ENCODE measurements around the gene CSDE1.
A peak's percentile ranks its signal among the peaks of the same experiment; 100 is the strongest.

Gene CSDE1

GRCh38 chr1:114701931-114702330, 55.9 kb downstream of the CSDE1 start:
- DNase-seq (ENCODE audit: low read depth): no peak

DNA sequence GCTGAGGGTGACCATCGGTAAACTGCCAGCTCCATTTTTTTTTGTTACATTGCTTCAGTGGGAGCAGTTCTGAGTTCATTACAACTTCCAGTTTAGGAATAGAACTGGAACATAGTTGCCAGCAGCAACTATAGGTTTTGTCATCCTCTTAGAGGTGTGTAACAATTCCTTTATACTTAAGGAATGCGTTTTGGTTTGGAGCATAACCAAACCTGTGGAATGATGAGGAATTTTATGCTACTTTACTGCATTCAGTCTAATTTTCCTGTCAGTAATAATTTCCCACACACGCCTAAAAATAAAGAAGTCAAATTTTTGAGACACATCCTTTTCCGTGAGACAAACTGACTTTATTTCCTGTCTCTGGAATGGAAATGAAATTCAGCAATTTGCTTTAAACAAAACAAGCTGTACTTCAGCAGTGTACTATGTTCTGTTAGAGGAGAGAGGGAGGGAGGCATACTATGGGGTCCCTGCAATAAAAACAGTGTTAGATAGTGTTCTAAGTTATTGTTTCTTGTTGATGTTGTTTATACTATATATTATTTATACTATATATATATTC, 57.7 kb downstream of the CSDE1 start:
- no peak for DNase-seq (ENCODE audit: low read depth)

GRCh38 chr1:114696810-114697209, 61.0 kb downstream of the CSDE1 start:
- no peak for DNase-seq (ENCODE audit: low read depth)

DNA sequence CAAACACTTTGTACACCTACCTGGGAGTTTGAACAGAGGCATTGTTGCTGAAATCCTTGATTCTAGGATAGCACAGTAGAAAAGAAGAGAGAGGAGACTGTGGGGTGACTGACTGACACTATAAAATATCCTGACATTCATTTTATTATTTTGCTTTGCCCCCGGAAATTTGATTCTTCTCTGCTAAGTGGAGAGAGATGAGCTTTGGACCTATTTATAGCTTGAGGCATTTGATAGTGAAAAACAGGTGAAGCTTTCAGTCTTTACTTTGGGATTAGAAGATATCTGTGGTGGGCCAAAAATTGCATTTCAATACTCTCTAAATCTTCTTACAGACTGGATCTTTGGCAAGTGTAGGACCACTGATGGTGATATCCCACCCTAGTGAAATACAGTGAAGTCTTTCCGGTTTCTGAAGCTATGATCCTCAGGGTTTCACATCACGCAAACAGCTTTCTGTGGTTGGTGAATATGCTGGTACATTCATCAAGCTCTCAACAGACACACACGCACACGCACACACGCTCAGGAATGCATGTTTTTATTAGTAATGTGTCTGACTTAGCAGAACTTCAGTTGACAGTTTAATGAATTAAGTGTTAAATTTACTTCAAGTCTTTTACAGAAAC, 62.2 kb downstream of the CSDE1 start, which contains the start of gene AMPD1:
TSS of gene AMPD1 (minus strand) at position 117 of the 629 bp plus-strand sequence. CDS start at position 42, 75 bp downstream.
- no peak for DNase-seq (ENCODE audit: low read depth)

DNA sequence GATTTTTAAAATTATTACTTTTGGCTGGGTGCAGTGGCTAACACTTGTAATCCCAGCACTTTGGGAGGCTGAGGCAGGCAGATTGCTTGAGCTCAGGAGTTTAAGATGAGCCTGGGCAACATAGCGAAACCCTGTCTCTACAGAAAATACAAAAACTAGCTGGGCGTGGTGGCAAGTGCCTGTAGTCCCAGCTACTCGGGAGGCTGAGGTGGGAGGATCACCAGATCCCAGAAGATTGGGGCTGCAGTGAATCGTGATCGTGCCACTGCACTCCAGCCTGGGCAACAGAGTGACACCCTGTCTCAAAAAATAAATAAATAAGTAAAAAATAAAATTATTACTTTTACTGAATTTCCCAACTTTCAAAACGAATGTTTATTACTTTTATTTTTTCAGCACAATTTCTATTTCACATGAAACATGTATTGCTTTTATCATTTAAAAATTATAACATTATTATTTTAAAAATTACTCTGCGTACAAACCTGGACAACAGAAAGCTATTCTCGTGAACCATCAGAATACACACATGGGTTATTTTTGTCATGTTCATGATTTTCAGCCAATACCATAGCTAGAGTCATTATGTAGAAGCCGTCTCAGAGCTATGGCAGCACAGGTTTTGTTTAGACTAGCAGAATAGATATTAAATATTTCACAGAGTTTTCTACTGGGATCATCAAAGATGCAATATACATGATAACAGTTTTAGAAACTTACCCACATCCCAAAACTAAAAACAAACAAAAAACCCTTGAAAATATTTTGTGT, 63.1 kb downstream of the CSDE1 start:
- DNase-seq (ENCODE audit: low read depth): no peak

DNA sequence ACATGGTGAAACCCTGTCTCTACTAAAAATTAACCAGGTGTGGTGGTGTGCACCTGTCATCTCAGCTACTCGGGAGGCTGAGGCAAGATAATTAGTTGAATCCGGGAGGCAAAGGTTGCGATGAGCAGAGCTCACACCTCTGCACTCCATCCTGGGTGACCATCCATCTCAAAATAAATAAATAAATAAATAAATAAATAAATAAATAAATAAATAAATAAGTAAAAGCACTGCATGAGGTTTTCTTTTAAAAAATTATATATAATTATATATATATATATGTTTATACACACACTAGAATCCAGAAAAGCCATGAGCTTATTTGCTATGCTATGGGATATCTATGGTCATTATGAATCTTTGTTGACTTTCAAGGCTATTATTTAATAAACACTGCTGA, 64.8 kb downstream of the CSDE1 start:
- DNase-seq (ENCODE audit: low read depth): no peak

DNA sequence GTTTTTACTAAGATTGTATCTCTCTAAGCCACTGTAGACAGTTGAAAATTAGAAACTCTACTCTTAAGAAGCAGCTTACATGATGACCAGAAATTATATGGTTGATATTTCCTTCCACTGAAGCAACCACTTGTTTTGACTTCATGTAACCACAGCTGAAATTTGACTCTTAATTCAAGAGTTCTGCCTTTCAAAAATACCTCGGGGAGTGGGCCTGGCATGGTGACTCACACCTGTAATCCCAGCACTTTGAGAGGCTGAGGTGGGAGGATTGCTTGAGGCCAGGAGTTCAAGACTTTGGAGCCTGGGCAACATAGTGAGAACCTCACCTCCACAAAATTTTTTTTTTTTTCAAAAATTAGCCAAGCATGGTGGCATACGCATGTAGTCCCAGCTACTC, 66.7 kb downstream of the CSDE1 start:
- no peak for DNase-seq (ENCODE audit: low read depth)

GRCh38 chr1:114690148-114690547, 67.6 kb downstream of the CSDE1 start:
- no peak for DNase-seq (ENCODE audit: low read depth)

- DNase-seq (ENCODE audit: low read depth): no peak
Measured at GRCh38 chr1:114688526-114688925, 69.3 kb downstream of the CSDE1 start.

DNA sequence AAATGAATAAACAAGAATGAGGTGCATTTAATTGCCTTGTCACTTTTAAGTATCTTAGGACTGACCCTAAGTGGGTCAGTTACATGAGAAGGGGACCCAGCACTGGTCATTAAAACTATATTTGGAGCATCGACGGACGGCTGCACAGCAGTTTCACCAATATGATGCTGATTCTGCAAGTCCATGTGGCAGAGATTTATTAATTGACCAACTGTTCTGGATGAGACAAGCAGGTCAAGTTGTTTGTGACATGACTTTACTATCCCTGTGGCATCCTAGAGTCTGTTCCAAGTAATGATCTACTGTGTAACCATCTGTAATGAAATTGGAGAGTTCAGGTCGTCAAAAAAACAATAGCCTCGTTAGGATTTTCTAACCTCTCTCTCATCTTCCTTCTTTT, 71.9 kb downstream of the CSDE1 start:
- no peak for DNase-seq (ENCODE audit: low read depth)

GRCh38 chr1:114677691-114678090, 80.1 kb downstream of the CSDE1 start:
- DNase-seq (ENCODE audit: low read depth): no peak

- no peak for DNase-seq (ENCODE audit: low read depth)
Measured at GRCh38 chr1:114676115-114676514, 81.7 kb downstream of the CSDE1 start.

GRCh38 chr1:114671939-114672275, 85.9 kb downstream of the CSDE1 start:
- DNase-seq (ENCODE audit: low read depth): no peak

GRCh38 chr1:114671011-114671938, 86.5 kb downstream of the CSDE1 start:
- no peak for DNase-seq (ENCODE audit: low read depth)

- peak; percentile 82 for DNase-seq (ENCODE audit: low read depth)
Measured at GRCh38 chr1:114670083-114671010, 87.4 kb downstream of the CSDE1 start.

- DNase-seq (ENCODE audit: low read depth): no peak
Measured at GRCh38 chr1:114669562-114670082, 88.2 kb downstream of the CSDE1 start, which contains the start of gene DENND2C. DENND2C (minus strand) TSS chr1:114670049; CDS start chr1:114625984, 44,065 bp downstream.

DNA sequence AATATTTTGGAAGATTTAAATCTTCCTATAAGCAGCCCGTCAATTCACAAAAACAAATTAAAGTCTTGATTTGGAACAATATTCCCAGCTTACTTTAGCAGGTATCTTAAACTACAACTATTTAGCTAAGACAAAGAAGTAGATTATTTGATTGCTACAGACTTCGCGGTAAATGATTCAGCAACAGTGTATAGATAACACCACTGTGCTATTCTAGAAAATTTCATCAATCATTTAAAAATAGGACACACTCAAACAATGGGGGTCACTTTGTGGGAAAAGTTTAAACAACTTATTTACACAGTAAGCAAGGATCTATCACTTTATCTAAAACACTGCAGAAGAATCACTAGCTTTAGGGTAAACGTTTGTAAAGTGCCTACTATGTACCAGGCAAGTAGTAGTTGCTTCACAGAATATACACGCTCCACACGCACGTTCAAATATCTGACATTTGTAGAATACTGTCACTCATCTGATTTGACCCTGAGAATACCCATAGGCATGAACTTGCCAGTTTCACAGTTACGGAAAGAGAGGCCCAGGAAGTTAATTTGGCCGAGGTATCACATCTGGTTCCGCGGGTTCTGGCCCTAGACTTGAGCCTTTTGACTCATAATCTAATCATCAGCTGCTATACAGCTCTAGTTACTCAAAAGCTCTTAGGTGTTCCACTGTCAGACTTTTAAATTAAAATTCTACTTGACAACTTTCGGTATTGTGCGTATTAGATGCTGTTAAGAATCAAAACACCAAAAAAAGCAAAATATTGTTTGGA, 88.8 kb downstream of the CSDE1 start:
- no peak for DNase-seq (ENCODE audit: low read depth)

DNA sequence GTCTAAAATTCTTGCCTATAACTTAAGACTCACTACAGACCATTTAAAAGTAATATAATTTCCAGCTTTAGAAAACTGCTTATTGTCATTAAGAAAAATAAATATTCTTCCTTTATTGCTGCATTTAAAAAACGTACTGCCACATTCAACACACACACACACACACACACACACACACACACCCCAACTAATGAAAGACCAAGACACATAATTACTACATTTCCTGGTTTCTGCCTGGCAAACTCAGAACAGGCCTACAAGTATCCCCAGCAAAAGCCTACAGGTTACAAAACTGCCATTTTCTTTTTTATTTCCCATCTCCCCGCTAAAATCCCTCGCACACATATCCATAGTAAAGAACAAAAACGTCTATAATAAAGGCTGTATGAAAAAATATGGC, 89.4 kb downstream of the CSDE1 start:
- no peak for DNase-seq (ENCODE audit: low read depth)

DNA sequence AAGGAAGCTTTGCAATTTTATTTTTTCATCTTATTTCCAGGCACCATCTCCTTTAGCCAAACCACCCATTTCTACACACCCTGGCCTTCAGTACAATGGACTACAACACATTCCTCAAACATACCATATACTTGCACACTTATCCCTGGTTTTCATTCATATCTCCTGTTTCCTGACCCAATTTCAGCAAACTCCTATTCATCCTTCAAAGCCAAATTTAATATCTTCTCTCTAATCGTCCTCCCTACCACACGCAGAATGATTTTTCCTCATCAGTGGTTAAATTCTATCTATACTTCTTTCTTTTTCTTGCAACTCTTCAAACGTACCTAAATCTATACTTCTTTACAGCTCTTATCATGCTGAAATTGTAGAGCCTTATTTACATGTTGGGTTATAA, 90.8 kb downstream of the CSDE1 start:
- DNase-seq (ENCODE audit: low read depth): no peak

Measured in T follicular helper cell (primary cell).